HEK293T (cell line): ENCODE results near the gene FARP1.
A peak's percentile ranks its signal among the peaks of the same experiment; 100 is the strongest.

ENCODE experiments used
- CTCF ChIA-PET: fragments of 350-600 bp; formaldehyde crosslinking; extraction: SDS; loops from one replicate; lab custom pipeline; 2021; ENCODE audit warnings: antibody characterized with exemption, inconsistent platforms; lab: Yijun Ruan, JAX
- POLR2A ChIA-PET: fragments of 350-600 bp; formaldehyde crosslinking; extraction: SDS; loops from one replicate; lab custom pipeline; 2020; ENCODE audit warnings: antibody characterized with exemption, inconsistent platforms; lab: Yijun Ruan, JAX
- DNase-seq: peaks from one replicate; pipeline ENCODE4 v3.0.0; 2012; ENCODE audit warnings: mixed read lengths; ENCODE audit errors: extremely low spot score
- ARNT ChIP-seq: fragments of 450-650 bp; IDR thresholded peaks from 2 replicates; pipeline ENCODE4 v1.6.1; 2017; ENCODE audit warnings: mild to moderate bottlenecking
- BHLHE40 ChIP-seq: fragments of 450-650 bp; IDR thresholded peaks from 2 replicates; pipeline ENCODE4 v1.6.1; 2016; ENCODE audit warnings: mild to moderate bottlenecking, moderate library complexity, borderline replicate concordance
- CTBP1 ChIP-seq: fragments of 450-650 bp; IDR thresholded peaks from 2 replicates; pipeline ENCODE4 v1.6.1; 2016; ENCODE audit warnings: borderline replicate concordance
- ELF4 ChIP-seq: fragments of 450-650 bp; IDR thresholded peaks from 2 replicates; pipeline ENCODE4 v1.6.1; 2017; ENCODE audit warnings: antibody characterized with exemption
- FOXA1 ChIP-seq: fragments of 450-650 bp; IDR thresholded peaks from 2 replicates; pipeline ENCODE4 v1.6.1; 2016; ENCODE audit warnings: mild to moderate bottlenecking
- FOXK2 ChIP-seq: fragments of 450-650 bp; IDR thresholded peaks from 2 replicates; pipeline ENCODE4 v1.6.1; 2016; ENCODE audit warnings: mild to moderate bottlenecking
- FOXM1 ChIP-seq: fragments of 450-650 bp; IDR thresholded peaks from 2 replicates; pipeline ENCODE4 v1.6.1; 2017; ENCODE audit warnings: mild to moderate bottlenecking, borderline replicate concordance
- HDGF ChIP-seq: fragments of 450-650 bp; IDR thresholded peaks from 2 replicates; pipeline ENCODE4 v1.6.1; 2017; ENCODE audit warnings: antibody characterized with exemption, borderline replicate concordance
- L3MBTL2 ChIP-seq: fragments of 450-650 bp; conservative IDR thresholded peaks from 2 replicates; pipeline ENCODE4 v1.6.1; 2016; ENCODE audit warnings: mild to moderate bottlenecking
- LEF1 ChIP-seq: fragments of 450-650 bp; IDR thresholded peaks from 2 replicates; pipeline ENCODE4 v1.6.1; 2017; ENCODE audit warnings: mild to moderate bottlenecking, borderline replicate concordance
- NFRKB ChIP-seq: fragments of 450-650 bp; IDR thresholded peaks from 2 replicates; pipeline ENCODE4 v1.6.1; 2016; ENCODE audit warnings: mild to moderate bottlenecking, moderate library complexity
- PKNOX1 ChIP-seq: fragments of 450-650 bp; IDR thresholded peaks from 2 replicates; pipeline ENCODE4 v1.6.1; 2016
- SP1 ChIP-seq: fragments of 450-650 bp; IDR thresholded peaks from 2 replicates; pipeline ENCODE4 v1.6.1; 2017
- SUZ12 ChIP-seq: fragments of 450-650 bp; IDR thresholded peaks from 2 replicates; pipeline ENCODE4 v1.6.1; 2016; ENCODE audit warnings: mild to moderate bottlenecking
- TARDBP ChIP-seq: fragments of 450-650 bp; IDR thresholded peaks from 2 replicates; pipeline ENCODE4 v1.6.1; 2016
- ZNF384 ChIP-seq: fragments of 450-650 bp; IDR thresholded peaks from 2 replicates; pipeline ENCODE4 v1.6.1; 2016

Gene FARP1

GRCh38 chr13:98405690-98406344, 262.9 kb downstream of the FARP1 start:
- no peak for DNase-seq
- CTCF ChIA-PET, result interaction anchor here (0.5 to 1.7 kb wide), 5 partner anchors 18 to 273 kb away, joined by 3 to 4 read pairs (median 3); no protein-coding TSS in a partner anchor

GRCh38 chr13:98406427-98406826, 263.5 kb downstream of the FARP1 start:
- DNase-seq, result no peak
- TF ChIP-seq FOXM1 (no peak), CTBP1 (no peak), L3MBTL2 (no peak)
- ChIA-PET POLR2A (no interaction called here), CTCF (interaction anchor here (0.5 to 1.1 kb wide), 3 partner anchors 24 to 274 kb away, joined by 3 to 4 read pairs (median 3); no protein-coding TSS in a partner anchor)

More at GRCh38 chr13:98405690-98406344, 262.9 kb downstream of the FARP1 start:
- POLR2A ChIA-PET, result no interaction called here
- TF ChIP-seq ZNF384 (no peak), TARDBP (no peak), ARNT (no peak), PKNOX1 (peak; percentile 18; the same call in 1 of the 2 replicates)

- POLR2A ChIA-PET, result no interaction called here
- CTCF ChIA-PET, result no interaction called here
- no peak for DNase-seq
- TF ChIP-seq TARDBP, result no peak
- no peak for TF ChIP-seq ARNT
- no peak for TF ChIP-seq FOXM1
- TF ChIP-seq SP1, result no peak
- no peak for TF ChIP-seq CTBP1
- TF ChIP-seq ELF4, result no peak
Observed at GRCh38 chr13:98406971-98407370, 264.1 kb downstream of the FARP1 start.

- no peak for DNase-seq
- POLR2A ChIA-PET, result no interaction called here
- CTCF ChIA-PET, result no interaction called here
Observed at GRCh38 chr13:98407575-98407974, 264.7 kb downstream of the FARP1 start.

GRCh38 chr13:98409281-98409680, 266.4 kb downstream of the FARP1 start:
- ChIA-PET POLR2A (no interaction called here), CTCF (interaction anchor here (0.9 kb wide), 1 partner anchor 264 kb away, joined by 3 read pairs; no protein-coding TSS in a partner anchor)
- no peak for DNase-seq
- TF ChIP-seq SP1 (no peak), ELF4 (no peak), FOXA1 (no peak), L3MBTL2 (no peak), PKNOX1 (no peak), HDGF (no peak), BHLHE40 (no peak), TARDBP (no peak), ARNT (no peak), FOXM1 (no peak), SUZ12 (no peak), CTBP1 (no peak), NFRKB (no peak), FOXK2 (no peak)

More at GRCh38 chr13:98407575-98407974, 264.7 kb downstream of the FARP1 start:
- TF ChIP-seq TARDBP (no peak), PKNOX1 (no peak), FOXM1 (no peak), BHLHE40 (no peak), FOXA1 (no peak), ELF4 (no peak)

- ChIA-PET CTCF (no interaction called here), POLR2A (no interaction called here)
- DNase-seq, result no peak
- no peak for TF ChIP-seq FOXM1
- no peak for TF ChIP-seq CTBP1
- TF ChIP-seq ELF4, result no peak
- no peak for TF ChIP-seq BHLHE40
- TF ChIP-seq L3MBTL2, result no peak
- no peak for TF ChIP-seq FOXA1
- TF ChIP-seq TARDBP, result no peak
- no peak for TF ChIP-seq SUZ12
- TF ChIP-seq PKNOX1, result no peak
- no peak for TF ChIP-seq HDGF
- no peak for TF ChIP-seq ARNT
- TF ChIP-seq LEF1, result no peak
- TF ChIP-seq SP1, result no peak
- TF ChIP-seq FOXK2, result no peak
- no peak for TF ChIP-seq NFRKB
- no peak for TF ChIP-seq ZNF384
Observed at GRCh38 chr13:98410612-98411011, 267.7 kb downstream of the FARP1 start.
